GM18861 (cell line): Measurements from ENCODE around the gene SPDEF.

Experiments used
- ATAC-seq: cut with Tn5 transposase; IDR thresholded peaks from one replicate; pipeline ENCODE4 v1.9.1; 2021; ENCODE audit not compliant: unreplicated experiment

SPDEF gene

DNA sequence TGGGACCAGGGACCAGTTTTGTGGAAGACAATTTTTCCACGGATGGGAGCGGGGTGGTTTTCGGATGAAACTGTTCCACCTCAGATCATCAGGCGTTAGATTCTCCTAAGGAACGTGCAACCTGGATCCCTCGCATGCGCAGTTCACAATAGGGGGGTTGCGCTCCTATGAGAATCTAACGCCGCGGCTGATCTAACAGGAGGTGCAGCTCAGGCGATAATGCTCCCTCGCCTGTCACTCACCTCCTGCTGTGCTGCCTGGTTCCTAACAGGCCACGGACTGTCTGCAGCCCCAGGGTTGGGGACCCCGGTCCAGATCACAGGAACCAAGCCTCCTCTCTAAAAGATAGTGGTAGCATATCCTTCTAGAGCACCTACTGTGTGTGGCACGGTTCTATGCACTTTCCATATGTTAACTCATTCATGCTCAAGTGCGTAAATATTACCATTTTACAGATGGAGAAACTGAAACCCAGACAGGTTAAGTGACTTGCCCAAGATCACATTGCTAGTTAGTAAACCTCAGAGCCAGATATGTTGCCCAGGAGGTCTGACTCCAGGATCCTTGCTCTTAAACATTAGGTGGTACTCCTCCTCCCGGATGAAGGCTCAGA lies 25.3 kb downstream of the SPDEF start:
- ATAC-seq, result no peak

DNA sequence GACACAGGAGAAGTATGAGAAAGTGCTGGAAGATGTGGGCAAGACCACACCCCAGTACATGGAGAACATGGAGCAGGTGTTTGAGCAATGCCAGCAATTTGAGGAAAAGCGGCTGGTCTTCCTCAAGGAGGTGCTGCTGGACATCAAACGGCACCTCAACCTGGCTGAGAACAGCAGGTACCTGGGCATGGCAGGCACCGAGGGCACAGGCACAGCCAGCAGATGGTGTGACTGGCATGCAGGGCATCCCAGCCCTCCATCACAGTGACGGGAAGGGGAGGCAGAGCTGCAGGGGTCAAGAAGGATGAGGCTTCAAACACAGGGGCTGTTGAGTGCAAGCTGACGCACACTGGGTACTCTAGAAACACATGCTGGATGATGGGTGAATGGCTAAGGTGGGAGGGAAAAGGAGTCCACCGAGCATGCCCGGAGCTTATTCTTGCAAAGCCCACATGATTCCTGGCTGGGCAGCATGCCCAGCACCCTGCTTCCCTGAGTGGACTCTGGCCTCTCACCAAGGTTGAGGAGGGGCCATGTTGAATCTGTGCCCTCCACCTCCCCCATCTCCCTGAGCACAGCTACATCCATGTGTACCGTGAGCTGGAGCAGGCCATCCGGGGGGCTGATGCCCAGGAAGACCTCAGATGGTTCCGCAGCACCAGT lies 26.3 kb downstream of the SPDEF start:
- ATAC-seq, result no peak

DNA sequence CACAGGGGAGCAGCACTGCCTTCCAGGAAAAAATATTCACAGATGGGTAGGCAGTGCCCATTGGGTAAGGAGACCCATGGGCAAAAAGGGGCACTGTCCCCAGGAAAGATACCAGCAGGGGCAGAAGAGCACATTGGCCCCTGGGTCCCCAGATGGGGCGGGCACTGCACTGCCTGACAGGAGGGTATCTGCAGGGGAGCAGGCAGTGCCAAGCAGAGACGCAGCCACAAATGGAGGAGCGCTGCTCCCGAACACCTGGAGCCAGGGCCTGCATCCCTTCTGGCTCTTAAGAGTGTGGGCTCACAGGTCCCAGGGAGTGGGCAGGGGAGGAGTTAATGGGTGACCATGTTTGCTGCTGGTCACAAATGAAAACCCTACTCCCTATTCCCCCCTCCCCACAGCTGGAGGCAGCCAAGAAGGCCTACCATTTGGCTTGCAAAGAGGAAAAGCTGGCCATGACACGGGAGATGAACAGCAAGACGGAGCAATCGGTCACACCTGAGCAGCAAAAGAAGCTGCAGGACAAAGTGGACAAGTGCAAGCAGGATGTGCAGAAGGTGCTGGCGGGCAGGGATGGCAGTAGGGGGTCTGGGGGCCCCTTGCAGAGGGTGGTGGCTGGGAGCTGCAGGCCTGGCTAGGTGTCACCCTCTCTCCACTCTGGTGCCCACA lies 27.0 kb downstream of the SPDEF start:
- ATAC-seq, result no peak

DNA sequence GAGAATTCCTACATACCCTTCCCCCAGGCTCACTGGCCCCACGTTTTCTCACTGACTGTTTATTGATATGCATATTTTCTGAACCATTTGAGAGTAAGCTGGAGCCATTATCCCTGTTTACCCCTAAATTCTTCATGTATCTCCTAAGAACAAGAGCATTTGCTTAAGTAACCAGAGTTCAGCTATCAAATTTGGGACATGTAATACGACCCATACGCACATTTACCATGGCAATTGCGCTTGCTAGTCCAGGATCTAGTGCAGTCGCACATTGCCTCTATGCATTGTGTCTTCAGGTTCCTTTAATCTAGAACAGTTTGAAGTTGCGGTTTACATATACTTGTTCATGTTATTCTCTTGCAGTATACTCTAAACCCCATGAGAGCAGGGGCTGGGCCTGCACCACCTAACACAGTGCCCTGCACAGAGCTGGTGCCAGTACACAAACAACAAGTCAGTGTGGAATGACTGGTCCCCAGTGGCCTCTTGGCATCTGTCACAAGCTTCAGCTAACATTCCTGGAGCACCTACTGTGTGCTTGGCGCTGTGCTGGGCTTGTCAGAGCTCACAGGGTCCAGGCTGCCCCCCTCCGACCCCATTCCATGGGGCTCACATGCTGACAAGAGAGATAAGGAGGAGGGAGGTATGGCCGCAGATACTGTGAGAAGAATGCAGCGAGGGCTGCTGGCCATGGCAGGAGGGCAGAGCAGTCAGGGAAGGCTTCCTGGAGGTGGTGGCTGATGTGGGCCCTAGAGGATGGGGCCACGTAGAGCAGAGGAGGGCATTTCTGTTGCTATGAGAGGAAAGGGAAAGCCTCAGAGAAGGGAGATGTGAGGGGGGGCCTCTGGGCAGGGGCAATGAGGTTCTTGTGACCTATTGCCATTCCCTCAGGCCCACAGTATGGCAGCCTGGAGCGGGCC lies 28.1 kb downstream of the SPDEF start:
- no peak for ATAC-seq

DNA sequence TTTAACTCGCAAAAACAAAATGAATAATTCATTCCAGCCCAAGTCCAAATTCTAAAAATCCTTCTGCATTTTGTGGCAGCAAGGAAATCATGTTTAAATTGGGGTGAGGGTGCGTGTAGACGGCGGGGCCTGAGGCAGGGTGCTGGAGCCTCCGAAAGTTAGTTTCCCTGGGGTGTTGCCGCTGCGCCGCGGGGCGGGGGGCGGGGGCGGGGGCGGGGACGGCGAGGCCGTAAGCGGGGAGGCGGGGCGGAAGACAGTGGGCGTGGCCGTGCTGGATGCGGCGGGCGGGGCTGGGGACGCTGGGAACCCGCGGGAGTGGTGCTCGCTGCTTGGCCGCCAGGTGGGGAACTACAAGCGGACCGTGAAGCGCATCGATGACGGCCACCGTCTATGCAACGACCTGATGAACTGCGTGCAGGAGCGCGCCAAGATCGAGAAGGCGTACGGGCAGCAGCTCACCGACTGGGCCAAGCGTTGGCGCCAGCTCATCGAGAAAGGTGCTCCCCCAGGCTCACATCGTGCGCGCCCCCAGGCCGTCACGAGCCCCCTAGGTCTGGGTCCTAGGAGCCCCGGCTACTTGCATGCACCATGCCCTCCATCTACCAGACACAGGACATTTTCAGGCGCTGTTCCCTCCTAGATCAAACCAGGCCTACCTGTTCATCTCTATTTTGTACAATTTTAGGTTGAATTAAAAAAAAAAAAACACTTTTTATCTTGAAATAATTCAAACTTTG lies 29.0 kb downstream of the SPDEF start:
- ATAC-seq, result peak; percentile 83

DNA sequence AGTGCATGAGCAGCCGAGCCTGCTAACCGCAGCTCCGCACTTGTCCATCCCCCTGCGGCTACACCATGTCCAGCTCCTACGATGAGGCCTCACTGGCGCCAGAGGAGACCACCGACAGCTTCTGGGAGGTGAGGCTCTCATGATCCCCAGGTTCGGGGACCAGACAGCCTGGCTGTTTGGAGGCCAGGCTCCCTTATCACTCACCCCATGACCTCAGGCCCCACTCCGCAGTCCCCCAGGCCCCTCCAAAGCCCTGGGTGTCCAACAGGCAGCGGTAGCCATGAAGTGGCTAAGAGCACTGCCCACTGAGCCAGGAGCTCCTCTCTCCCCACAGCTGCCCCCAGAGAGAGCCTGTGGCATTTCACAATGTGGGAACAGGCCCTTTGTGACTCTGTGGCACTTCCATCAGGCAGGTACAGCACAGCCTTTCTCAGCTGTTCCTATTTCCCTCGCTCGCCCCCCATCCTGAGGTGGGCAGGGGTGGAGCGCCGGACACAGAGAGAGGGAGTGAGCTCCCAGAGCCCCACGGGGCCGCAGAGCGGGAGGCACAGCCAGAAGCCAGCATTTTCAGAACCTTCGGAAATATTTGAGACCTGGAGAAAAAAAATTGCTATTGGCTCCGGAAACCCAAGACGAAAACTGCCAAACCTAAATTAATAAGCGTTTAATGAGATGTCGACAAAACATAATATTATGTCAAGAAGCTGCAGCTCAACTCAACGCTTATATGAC lies 29.7 kb downstream of the SPDEF start:
- ATAC-seq, result no peak

DNA sequence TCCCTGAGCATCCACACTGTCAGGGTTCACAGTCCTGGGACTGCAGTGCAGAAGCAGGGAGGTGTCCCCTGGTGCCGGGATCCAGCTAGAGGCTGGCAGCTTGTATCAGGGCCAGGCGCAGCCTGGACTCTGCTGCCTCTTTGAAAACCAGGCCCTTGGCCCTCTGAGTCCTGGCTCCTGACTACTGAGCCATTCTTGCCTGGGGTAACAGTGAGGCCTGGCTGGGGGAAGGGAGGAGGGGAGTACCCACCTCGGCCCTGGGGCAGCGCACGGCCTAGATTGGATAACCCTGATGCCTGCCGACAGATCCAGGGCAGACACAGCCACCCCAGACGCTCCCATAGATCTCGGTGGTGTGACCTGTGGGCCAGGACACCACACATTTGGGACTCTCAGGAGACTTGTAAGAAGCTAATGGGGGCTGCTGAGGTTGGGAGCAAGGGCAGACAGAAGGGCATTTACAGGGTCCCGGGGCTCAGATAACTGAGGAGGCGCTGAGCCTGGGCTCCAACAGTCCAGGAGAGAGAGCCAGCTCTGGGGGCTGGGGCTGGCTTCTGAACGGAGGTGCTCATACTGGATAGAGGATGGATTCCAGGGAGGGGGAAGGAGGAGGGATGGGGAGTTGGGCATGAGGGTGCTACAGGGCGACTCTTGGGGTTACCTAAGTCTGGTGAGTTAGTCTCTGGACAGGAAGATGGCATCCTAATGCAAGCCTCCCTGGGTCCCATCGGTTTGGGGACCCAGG lies 30.5 kb downstream of the SPDEF start:
- ATAC-seq, result no peak

DNA sequence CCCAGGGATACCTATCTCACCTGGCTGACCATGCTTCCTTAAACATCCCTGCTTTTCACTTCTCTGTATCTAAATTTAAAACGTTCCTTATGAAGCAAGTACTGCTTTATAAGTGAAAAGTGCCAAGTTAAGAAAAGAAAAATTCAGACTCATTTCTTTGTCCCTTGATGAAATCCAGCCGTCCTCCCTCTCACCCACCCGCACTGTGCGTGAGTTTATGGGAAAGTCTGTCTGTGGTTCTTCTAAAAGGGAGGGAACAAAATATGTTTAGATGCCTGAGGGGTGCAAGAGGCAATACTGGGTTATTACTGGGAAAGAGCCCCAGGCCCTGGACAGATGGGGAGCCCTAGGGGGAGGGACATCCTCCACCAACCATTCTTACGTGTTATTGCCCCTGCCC lies 31.2 kb downstream of the SPDEF start:
- no peak for ATAC-seq

DNA sequence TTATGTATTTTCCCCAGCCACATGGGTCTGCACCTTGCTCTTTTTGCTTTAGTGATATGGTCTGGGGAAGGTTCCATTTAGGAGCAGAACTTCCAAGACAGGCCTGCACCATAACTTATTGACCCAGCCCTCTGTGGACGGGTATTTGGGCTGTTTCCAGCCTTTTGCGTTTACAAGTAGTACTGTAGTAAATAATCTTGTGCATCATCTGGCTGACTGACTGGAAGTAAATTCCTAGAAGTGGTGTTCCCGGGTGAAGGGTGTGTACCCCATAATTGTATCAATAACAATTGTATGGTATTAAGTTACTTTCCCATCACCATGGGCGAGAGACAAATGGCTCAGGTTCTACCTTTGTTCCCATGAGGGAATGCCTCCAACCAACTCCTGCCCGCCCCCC lies 31.6 kb downstream of the SPDEF start:
- no peak for ATAC-seq

DNA sequence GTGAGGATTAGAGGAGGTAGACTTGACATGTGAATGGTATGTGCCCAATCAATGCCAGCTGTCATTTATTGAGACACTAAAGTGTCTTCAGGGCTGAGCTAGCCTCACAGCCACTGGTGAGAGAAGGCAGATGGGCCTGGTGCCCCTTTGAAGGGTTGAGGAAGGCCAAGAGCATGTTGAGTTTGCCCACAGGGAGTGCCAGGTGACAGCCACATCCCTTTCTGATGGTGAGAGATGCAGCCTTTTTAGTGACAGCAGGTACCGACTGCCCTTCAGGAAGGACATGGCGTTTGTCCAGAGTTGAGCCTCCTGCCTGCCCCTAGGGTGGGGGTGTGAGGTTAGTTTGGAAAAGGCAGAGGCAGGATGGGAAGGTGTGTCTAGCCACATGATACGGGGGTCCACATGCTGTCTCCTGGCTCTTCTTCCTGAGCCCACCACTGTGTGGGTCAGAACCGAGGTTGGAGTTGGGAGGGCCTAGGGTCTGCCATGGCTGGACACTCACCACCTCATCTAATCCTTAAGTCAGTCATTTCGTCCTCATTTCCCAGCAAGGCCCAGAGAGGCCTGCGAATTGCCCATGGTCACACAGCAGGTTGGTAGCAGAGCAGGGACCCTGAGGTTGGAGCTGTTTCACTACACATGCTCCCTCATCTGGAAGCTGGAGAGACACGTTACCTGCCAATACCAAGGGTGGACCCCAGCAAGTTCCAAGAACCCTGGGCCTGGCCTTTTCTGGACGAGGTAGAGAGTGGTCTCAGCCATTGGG lies 32.5 kb downstream of the SPDEF start:
- ATAC-seq, result no peak

DNA sequence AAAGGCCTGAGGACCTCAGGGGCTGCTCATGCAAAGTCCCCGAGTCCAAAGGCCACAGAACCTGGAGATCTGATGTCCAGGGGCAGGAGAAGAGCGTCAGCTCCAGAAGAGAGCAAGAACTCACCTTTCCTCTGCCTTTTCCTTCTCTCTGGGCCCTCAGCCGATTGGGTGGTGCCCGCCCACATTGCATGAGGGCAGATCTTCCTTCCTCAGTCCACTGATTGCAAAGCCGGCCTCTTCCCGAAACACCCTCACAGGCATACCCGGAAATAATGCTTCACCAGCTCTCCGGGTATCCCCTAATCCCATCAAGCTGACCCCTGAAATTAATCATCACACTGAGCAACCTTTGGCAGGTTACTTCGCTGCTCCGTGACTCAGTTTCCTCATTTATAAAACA lies 33.4 kb downstream of the SPDEF start:
- no peak for ATAC-seq

DNA sequence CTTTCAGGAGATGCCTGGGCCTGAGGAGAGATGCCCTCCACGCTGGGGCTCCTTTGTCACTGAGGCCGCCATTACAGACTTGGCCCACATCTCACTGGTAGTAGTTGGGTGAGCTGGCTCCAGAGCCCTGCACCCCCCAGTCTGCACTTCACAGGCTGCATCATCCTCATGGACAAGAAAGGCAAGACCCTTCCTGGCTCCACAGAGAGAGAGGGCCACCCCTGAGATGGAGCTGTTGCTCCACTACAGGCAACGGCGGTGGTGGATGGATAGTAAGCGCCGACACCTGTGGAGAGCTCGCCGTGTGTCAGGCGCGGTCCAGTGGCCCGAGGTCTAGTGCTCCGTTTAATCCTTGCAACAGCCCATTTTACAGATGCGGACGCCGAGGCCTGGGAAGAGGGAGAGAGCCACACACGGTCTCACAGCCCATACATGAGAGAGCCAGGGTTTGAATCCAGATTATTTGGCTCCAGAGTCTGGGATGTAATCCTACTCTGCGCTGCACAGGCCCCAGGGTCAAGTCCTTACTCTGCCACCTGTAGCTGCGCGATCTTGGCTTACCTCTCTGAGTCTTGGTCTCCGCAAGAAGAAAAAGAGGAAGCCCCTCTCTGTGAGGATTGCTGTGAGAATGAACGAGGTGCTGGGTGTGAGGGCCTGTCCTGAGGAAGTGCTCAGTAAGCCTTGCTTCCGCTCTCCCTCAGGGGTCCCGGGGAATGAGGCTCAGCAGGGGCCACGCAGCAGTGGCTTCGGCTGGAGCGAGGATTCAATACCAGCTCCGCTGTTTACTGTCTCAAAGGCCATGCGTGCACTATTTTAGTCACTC lies 34.5 kb downstream of the SPDEF start:
- ATAC-seq, result no peak

DNA sequence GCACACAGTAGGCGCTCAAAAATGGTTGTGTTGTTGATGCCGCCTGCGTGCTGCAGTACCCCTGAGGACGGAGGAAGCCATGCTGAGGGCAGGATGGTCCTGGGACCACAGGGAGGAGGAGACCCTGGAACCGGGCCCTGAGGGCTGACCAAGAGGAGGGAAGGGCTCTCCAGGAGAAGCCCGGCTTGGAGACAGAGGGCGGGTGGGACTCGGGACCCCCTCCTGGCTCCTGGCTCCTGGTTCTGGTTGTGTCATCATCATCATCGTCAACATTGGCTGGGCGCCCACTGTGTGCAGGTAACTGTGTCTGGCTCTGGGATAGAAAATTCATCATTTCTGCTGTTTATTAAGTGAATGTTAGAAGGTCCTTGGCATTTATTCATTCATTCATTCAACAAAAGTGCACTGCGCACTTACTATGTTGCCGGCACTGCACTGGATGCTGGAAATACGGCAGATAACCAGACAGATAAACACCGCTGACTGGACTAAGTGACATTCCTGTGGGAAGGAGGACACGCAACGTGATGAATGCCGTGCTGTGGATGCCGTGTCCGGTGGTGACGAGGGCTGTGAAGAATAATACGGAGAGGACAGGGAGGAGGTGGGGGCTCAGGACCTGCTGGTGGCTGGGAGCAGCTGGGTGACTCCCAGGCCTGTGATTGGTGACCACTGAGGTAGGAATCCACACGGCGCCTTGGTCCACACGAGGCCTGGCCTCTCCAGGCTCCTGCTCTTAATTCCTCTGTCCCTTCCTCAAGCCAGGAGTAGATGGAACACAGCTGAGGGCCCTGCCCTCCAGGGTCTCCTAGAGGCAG lies 35.3 kb downstream of the SPDEF start:
- ATAC-seq, result no peak

DNA sequence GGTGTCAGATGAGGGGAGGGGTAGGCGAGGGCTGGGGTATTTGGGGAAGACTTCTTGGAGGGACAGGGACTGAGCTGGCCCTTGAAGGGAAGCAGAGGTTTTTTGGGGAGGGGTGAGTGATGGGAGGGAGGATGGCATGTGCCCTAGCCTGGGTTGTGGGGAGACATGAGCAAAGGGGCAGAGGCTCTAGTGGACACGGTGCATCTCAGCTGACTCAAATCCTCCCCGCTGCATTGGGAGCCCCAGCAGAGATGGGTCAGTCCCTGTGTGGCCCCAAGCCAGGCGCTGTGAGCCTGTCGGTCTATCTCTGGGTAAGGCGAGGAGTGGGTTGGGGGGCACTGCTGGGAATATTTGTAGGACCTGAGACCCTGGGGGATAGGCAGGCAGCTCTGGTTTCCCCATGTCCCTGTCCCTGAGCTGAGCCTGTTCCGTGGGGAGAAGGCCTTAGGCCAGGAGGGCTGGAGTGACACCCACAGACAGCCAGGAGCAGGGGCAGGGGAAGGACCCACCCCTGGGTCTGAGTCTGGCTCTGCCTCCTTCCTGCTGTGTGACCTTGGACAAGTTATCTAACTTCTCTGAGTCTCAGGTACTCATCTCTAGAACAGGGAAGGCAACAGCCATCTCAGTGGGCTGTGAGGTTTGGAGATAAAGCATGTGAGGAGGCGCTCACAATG lies 36.0 kb downstream of the SPDEF start:
- no peak for ATAC-seq

DNA sequence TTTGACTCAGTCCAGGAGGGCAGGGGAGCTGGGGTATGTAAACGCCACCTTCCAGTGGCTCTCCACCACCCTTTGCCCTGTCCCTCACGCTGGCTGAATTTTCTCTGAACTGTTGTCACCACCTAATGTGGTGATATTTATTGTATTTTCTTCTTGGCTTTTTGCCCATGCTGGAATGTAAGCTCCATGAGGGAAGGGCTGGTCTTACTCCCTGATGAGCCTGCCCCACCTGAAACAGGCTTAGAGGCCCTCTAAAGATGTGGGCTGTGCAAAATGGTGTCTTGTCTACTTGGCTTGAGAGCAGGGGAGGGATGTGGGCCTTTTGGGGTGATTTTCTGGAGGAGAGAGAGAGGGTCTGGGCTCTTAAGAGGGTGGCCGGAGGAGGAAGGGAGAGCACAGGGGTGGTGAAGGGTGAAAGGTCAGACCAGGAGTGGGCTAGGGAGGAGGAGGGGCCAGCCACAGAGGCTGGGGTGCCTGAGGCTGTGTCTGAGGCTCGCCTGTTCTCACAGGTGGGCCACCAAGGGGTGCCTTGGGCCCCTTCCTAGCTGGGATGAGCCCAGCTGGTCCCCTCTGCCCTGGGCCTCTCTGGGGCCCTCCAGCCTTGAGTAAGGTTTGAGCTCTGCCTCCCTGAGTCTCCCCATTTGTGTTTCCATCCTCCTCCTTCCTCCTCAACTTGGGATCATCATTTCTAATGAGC lies 37.3 kb downstream of the SPDEF start:
- ATAC-seq, result no peak

DNA sequence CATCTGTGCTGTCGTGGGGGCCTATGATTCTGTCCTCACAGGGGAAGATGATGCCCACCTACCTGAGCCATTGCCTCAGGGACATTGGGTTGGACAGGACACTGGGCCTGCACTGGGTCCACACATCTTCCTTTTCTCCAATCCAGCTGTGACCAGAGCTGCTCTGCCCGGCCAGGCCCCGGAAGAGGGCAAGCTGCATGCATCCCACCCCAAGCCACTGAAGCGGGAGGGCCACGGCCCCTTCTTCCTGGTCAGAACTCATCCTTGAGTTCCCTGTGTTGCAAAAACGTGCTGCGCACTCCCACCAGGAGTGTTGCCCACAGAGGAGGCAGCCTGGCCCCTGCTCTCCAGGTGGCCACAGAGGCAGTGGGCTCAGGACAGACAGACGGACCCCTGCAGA lies 38.2 kb downstream of the SPDEF start:
- ATAC-seq, result no peak
